Glomerular visceral epithelial cell (primary cell): ENCODE data around the gene CLECL1.
A peak's percentile ranks its signal among the peaks of the same experiment; 100 is the strongest.
"Not testable (repeated sequence)": the region's sequence is repeated elsewhere in the genome, so short reads cannot be mapped to it uniquely, and the experiment has no call there.

ENCODE experiments used
- DNase-seq: peaks from one replicate; pipeline ENCODE4 v3.0.0-alpha.2; 2016; ENCODE audit errors: extremely low spot score

CLECL1 gene

GRCh38 chr12:9719790-9720189 is 13.1 kb downstream of the CLECL1 start:
- DNase-seq = no peak

GRCh38 chr12:9718968-9719367 is 13.9 kb downstream of the CLECL1 start:
- no peak for DNase-seq

GRCh38 chr12:9717070-9717925 is 15.6 kb downstream of the CLECL1 start:
- no peak for DNase-seq

- not testable (repeated sequence) for DNase-seq
Observed at GRCh38 chr12:9713032-9713558, 19.8 kb downstream of the CLECL1 start.

GRCh38 chr12:9711664-9712063 is 21.2 kb downstream of the CLECL1 start:
- DNase-seq = peak; percentile 24

GRCh38 chr12:9710584-9711375 is 22.1 kb downstream of the CLECL1 start:
- DNase-seq = no peak

- no peak for DNase-seq
Observed at GRCh38 chr12:9708853-9709252, 24.0 kb downstream of the CLECL1 start.

GRCh38 chr12:9707864-9708808 is 24.8 kb downstream of the CLECL1 start:
- peak; percentile 52 for DNase-seq

- no peak for DNase-seq
Observed at GRCh38 chr12:9707356-9707755, 25.5 kb downstream of the CLECL1 start.

GRCh38 chr12:9706086-9706685 is 26.7 kb downstream of the CLECL1 start:
- no peak for DNase-seq

- not testable (repeated sequence) for DNase-seq
Observed at GRCh38 chr12:9704561-9704960, 28.3 kb downstream of the CLECL1 start.

GRCh38 chr12:9702255-9702654 is 30.6 kb downstream of the CLECL1 start:
- no peak for DNase-seq

- DNase-seq = no peak
Observed at GRCh38 chr12:9701380-9702154, 31.3 kb downstream of the CLECL1 start.

GRCh38 chr12:9700606-9700956 is 32.3 kb downstream of the CLECL1 start:
- DNase-seq = no peak

GRCh38 chr12:9699898-9700605 is 32.8 kb downstream of the CLECL1 start:
- no peak for DNase-seq

- no peak for DNase-seq
Observed at GRCh38 chr12:9699269-9699897, 33.5 kb downstream of the CLECL1 start.

GRCh38 chr12:9698681-9699080 is 34.2 kb downstream of the CLECL1 start:
- no peak for DNase-seq

GRCh38 chr12:9697619-9698018 is 35.3 kb downstream of the CLECL1 start:
- DNase-seq = no peak

- not testable (repeated sequence) for DNase-seq
Observed at GRCh38 chr12:9695661-9696060, 37.2 kb downstream of the CLECL1 start.
